HepG2 (cell line): ENCODE results near the gene PFKFB2. TPM values are rescaled to one million over a fixed set of nuclear protein-coding genes. Genes with fewer than 3 reads are reported as not detected.
A peak's percentile ranks its signal among the peaks of the same experiment; 100 is the strongest.

ENCODE experiments used
- CHD4 ChIP-seq: fragments of 200-600 bp; sonication (generic); IDR thresholded peaks from 2 replicates; pipeline ENCODE4 v1.7.0; 2017; ENCODE audit warnings: mild to moderate bottlenecking, low read length, borderline replicate concordance
- EP300 ChIP-seq, 3 experiments: sonication (generic) in 1 of 3; formaldehyde crosslinking in 1 of 3; IDR thresholded peaks; 2 replicates each; pipeline versions ENCODE4 v1.5.1 to v1.6.1; 2011 to 2020; ENCODE audit warnings: low read depth in 2 of 3, low read length in 2 of 3, borderline replicate concordance in 1 of 3, improper control_type of control experiment in 1 of 3, mild to moderate bottlenecking in 1 of 3, missing genetic modification reagents in 1 of 3, moderate library complexity in 1 of 3
- FOSL2 ChIP-seq: sonication (generic); formaldehyde crosslinking; IDR thresholded peaks from 2 replicates; pipeline ENCODE4 v1.4.0; 2020; ENCODE audit warnings: missing genetic modification reagents
- HNRNPL ChIP-seq: fragments of 200-400 bp; formaldehyde crosslinking; IDR thresholded peaks from 2 replicates; pipeline ENCODE4 v1.6.1; 2017; ENCODE audit warnings: mild to moderate bottlenecking, low read depth, low read length
- NFE2L1 ChIP-seq: sonication (generic); formaldehyde crosslinking; IDR thresholded peaks from 2 replicates; pipeline ENCODE4 v1.4.0; 2020; ENCODE audit warnings: missing genetic modification reagents, mild to moderate bottlenecking, borderline replicate concordance
- SRF ChIP-seq: IDR thresholded peaks from 2 replicates; pipeline ENCODE4 v1.6.1; 2011; ENCODE audit warnings: mild to moderate bottlenecking, low read depth, low read length, moderate library complexity
- ZNF781 ChIP-seq: sonication (generic); formaldehyde crosslinking; IDR thresholded peaks from 2 replicates; pipeline ENCODE4 v1.5.1; 2020; ENCODE audit warnings: borderline replicate concordance, mild to moderate bottlenecking, missing genetic modification reagents; ENCODE audit errors: not compliant biosample characterization
- ZSCAN21 ChIP-seq: sonication (generic); formaldehyde crosslinking; IDR thresholded peaks from 2 replicates; pipeline ENCODE4 v1.8.0; 2022; ENCODE audit warnings: mild to moderate bottlenecking, missing genetic modification reagents, moderate library complexity, borderline replicate concordance
- polyA plus RNA-seq, 8 experiments: library from polyadenylated mRNA; depleted of rRNA in 3 of 8; stranded (reverse) in 7 of 8; unstranded in 1 of 8; fragments of >200 nt; fragmentation: Illumina TruSeq in 4 of 8; extraction: Trizol in 4 of 8; gene quantifications; 2 replicates each; pipeline versions ENCODE4 v1.2.1 to v1.2.3, GENCODE V29; 2011 to 2016; ENCODE audit warnings: low read depth in 4 of 8, missing spikeins in 1 of 8, mixed read lengths in 1 of 8; ENCODE audit not compliant: insufficient read depth in 1 of 8
- total RNA-seq, 5 experiments: library from RNA; depleted of rRNA; stranded (reverse); fragments of >200 nt; fragmentation: Illumina TruSeq; extraction: Trizol; gene quantifications; 2 replicates each; pipeline ENCODE4 v1.2.3, GENCODE V29; 2016; ENCODE audit warnings: low read depth in 1 of 5
- TF ChIP-seq, protein P1 (sequence below): sonication (generic); formaldehyde crosslinking; IDR thresholded peaks from 2 replicates; pipeline ENCODE4 v1.5.1; 2020; ENCODE audit warnings: mild to moderate bottlenecking, missing genetic modification reagents, moderate library complexity
- TF ChIP-seq, protein P2 (sequence below): sonication (generic); formaldehyde crosslinking; IDR thresholded peaks from one replicate; pipeline ENCODE4 v1.5.1; 2020; ENCODE audit warnings: mild to moderate bottlenecking, missing genetic modification reagents; ENCODE audit errors: not compliant biosample characterization
- TF ChIP-seq, protein P3 (sequence below): sonication (generic); formaldehyde crosslinking; IDR thresholded peaks from 2 replicates; pipeline ENCODE4 v1.5.1; 2020; ENCODE audit warnings: mild to moderate bottlenecking, missing genetic modification reagents

PFKFB2 gene
- total and polyA plus RNA-seq, 2 of the 13 experiments (the other 11 are each of a cell fraction or from before 2014, with no cell fraction given): 4.6 to 10.6 TPM

DNA sequence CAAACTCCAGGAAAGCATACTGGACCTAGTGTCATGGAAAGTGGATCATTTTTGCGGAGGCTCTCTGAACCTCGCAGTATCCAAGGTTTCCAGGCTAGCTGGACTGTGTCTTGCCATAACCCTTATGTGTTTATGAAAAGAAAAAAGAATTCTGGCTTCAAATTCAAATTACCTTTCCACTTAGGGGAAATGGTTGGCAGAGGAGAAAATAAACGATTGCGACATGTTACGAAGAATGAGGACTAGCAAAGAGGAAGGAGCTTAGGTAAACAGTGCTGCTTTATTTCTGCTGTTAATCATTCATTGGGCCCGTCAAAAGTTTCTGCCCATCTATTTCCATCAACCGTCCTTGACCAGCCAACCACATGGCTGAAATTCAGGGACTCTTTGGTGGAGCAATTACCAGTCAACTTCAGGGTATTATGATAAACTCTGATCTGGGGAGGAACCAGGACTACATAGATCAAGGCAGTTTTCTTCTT is 50.9 kb downstream of the PFKFB2 start, which contains the start of gene C4BPA (continued):
- TF ChIP-seq SRF (no peak), ZSCAN21 (CRISPR knock-in tag) (no peak), EP300 (IDR thresholded peaks at IDR 0.05; ENCODE audit: low read depth in 2 of 2, low read length in 2 of 2) (peak in 1 of 2 experiments; percentile 51; a peak in 2 of 4 replicates), EP300 (CRISPR knock-in tag; IDR thresholded peaks at IDR 0.05; ENCODE audit: borderline replicate concordance) (no peak), NFE2L1 (CRISPR knock-in tag) (no peak), HNRNPL (no peak), ZNF781 (CRISPR knock-in tag) (no peak), CHD4 (no peak), FOSL2 (CRISPR knock-in tag) (0 out of 2 replicates have a peak, but pooled peaks have one; percentile 15)
- TF ChIP-seq, protein P1, sequence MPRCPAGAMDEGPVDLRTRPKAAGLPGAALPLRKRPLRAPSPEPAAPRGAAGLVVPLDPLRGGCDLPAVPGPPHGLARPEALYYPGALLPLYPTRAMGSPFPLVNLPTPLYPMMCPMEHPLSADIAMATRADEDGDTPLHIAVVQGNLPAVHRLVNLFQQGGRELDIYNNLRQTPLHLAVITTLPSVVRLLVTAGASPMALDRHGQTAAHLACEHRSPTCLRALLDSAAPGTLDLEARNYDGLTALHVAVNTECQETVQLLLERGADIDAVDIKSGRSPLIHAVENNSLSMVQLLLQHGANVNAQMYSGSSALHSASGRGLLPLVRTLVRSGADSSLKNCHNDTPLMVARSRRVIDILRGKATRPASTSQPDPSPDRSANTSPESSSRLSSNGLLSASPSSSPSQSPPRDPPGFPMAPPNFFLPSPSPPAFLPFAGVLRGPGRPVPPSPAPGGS (CRISPR knock-in tag): no peak
- TF ChIP-seq, protein P2, sequence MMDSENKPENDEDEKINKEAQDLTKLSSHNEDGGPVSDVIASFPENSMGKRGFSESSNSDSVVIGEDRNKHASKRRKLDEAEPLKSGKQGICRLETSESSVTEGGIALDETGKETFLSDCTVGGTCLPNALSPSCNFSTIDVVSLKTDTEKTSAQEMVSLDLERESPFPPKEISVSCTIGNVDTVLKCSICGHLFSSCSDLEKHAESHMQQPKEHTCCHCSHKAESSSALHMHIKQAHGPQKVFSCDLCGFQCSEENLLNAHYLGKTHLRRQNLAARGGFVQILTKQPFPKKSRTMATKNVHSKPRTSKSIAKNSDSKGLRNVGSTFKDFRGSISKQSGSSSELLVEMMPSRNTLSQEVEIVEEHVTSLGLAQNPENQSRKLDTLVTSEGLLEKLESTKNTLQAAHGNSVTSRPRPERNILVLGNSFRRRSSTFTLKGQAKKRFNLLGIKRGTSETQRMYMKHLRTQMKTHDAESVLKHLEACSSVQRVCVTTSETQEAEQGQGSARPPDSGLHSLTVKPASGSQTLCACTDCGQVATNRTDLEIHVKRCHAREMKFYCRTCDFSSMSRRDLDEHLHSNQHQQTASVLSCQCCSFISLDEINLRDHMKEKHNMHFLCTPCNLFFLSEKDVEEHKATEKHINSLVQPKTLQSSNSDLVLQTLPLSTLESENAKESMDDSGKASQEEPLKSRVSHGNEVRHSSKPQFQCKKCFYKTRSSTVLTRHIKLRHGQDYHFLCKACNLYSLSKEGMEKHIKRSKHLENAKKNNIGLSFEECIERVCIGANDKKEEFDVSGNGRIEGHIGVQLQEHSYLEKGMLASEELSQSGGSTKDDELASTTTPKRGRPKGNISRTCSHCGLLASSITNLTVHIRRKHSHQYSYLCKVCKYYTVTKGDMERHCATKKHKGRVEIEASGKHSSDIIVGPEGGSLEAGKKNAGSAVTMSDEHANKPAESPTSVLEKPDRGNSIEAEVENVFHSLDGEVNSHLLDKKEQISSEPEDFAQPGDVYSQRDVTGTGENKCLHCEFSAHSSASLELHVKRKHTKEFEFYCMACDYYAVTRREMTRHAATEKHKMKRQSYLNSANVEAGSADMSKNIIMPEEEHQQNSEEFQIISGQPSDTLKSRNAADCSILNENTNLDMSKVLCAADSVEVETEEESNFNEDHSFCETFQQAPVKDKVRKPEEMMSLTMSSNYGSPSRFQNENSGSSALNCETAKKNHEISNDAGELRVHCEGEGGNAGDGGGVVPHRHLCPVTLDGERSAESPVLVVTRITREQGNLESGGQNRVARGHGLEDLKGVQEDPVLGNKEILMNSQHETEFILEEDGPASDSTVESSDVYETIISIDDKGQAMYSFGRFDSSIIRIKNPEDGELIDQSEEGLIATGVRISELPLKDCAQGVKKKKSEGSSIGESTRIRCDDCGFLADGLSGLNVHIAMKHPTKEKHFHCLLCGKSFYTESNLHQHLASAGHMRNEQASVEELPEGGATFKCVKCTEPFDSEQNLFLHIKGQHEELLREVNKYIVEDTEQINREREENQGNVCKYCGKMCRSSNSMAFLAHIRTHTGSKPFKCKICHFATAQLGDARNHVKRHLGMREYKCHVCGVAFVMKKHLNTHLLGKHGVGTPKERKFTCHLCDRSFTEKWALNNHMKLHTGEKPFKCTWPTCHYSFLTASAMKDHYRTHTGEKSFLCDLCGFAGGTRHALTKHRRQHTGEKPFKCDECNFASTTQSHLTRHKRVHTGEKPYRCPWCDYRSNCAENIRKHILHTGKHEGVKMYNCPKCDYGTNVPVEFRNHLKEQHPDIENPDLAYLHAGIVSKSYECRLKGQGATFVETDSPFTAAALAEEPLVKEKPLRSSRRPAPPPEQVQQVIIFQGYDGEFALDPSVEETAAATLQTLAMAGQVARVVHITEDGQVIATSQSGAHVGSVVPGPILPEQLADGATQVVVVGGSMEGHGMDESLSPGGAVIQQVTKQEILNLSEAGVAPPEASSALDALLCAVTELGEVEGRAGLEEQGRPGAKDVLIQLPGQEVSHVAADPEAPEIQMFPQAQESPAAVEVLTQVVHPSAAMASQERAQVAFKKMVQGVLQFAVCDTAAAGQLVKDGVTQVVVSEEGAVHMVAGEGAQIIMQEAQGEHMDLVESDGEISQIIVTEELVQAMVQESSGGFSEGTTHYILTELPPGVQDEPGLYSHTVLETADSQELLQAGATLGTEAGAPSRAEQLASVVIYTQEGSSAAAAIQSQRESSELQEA (CRISPR knock-in tag): no peak
- TF ChIP-seq, protein P3, sequence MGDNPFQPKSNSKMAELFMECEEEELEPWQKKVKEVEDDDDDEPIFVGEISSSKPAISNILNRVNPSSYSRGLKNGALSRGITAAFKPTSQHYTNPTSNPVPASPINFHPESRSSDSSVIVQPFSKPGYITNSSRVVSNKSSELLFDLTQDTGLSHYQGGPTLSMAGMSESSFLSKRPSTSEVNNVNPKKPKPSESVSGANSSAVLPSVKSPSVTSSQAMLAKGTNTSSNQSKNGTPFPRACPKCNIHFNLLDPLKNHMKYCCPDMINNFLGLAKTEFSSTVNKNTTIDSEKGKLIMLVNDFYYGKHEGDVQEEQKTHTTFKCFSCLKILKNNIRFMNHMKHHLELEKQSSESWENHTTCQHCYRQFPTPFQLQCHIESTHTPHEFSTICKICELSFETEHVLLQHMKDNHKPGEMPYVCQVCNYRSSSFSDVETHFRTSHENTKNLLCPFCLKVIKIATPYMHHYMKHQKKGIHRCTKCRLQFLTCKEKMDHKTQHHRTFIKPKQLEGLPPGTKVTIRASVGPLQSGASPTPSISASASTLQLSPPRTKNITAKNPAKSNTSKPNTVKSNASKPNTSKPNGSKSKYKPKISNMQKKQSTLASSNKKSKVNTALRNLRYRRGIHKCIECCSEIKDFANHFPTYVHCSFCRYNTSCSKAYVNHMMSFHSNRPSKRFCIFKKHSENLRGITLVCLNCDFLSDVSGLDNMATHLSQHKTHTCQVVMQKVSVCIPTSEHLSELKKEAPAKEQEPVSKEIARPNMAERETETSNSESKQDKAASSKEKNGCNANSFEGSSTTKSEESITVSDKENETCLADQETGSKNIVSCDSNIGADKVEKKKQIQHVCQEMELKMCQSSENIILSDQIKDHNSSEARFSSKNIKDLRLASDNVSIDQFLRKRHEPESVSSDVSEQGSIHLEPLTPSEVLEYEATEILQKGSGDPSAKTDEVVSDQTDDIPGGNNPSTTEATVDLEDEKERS: no peak
